ENCODE measurements around the gene GMDS. TPM values are rescaled to one million over a fixed set of nuclear protein-coding genes. Genes with fewer than 3 reads are reported as not detected.
A peak's percentile ranks its signal among the peaks of the same experiment; 100 is the strongest.

GMDS gene
- polyA plus RNA-seq, 1 of the 3 experiments (the other 2 are of a cell fraction): 12.3 TPM

GRCh38 chr6:2245877-2246863 is 765 bp upstream of the GMDS start:
- Histone ChIP-seq H3K27me3 (ENCODE audit: insufficient read depth) (no peaks in the 10 kb centered on the region), H3K4me1 (ENCODE audit: control insufficient read depth in 1 of 2, insufficient read depth in 2 of 2, low read depth in 1 of 2, low read length in 1 of 2) (peaks cover 0 to 10% of the 10 kb centered on the region in 2 experiments; a peak in 1 of 4 replicates), H3K9ac (peak overlapping the region; percentile 80), H2AFZ (ENCODE audit: low read depth) (peak overlapping the region; percentile 99), H4K20me1 (ENCODE audit: insufficient read depth) (no peaks in the 10 kb centered on the region), H3K27ac (ENCODE audit: low read depth in 2 of 2, low read length in 1 of 2) (peak overlapping the region; percentile 60 to 71; a peak in 3 of 4 replicates), H3K9me3 (no peaks in the 10 kb centered on the region), H3K79me2 (ENCODE audit: insufficient read depth) (no peaks in the 10 kb centered on the region), H3K9me2 (no peaks in the 10 kb centered on the region), H3K4me2 (peak overlapping the region; percentile 89), H3F3A (replicated peaks; ENCODE audit: insufficient read depth) (no peaks in the 10 kb centered on the region), H3K4me3 (ENCODE audit: low read depth in 2 of 2, low read length in 1 of 2) (peak overlapping the region; percentile 82 to 98), H3K36me3 (replicated peaks in 1 of 2; ENCODE audit: control insufficient read depth in 1 of 2, insufficient read depth in 2 of 2, low read length in 1 of 2) (no peaks in the 10 kb centered on the region)
- ChIA-PET CTCF (interaction anchor here (0.8 to 1.5 kb wide), 3 partner anchors 11 to 650 kb away, joined by 3 to 6 read pairs (median 4); no protein-coding TSS in a partner anchor), POLR2A (interaction anchor here (0.7 kb wide), 1 partner anchor 10 kb away, joined by 3 read pairs; no protein-coding TSS in a partner anchor)
- TF ChIP-seq FOSL2 (IDR thresholded peaks at IDR 0.05; ENCODE audit: borderline replicate concordance, low read depth) (peak; percentile 41; the same call in 1 of the 2 replicates), RXRA (IDR thresholded peaks at IDR 0.05; ENCODE audit: borderline replicate concordance, low read depth) (no peak), NFIC (IDR thresholded peaks at IDR 0.05; ENCODE audit: borderline replicate concordance) (peak; percentile 72), USF1 (IDR thresholded peaks at IDR 0.05; ENCODE audit: borderline replicate concordance, low read depth) (no peak), MAX (IDR thresholded peaks at IDR 0.05; ENCODE audit: low read depth) (0 out of 2 replicates have a peak, but pooled peaks have one; percentile 19), TCF12 (IDR thresholded peaks at IDR 0.05) (peak; percentile 56; the same call in 1 of the 2 replicates)
- 45% methylated on average over 15 of the region's 31 CpGs for whole genome bisulfite sequencing (ENCODE audit: low lambda C conversion rate)
- peak; percentile 32 for DNase-seq

GRCh38 chr6:2244261-2245102 is 923 bp downstream of the GMDS start:
- Histone ChIP-seq H3K27ac (ENCODE audit: low read depth in 2 of 2, low read length in 1 of 2) (no peak overlapping the region), H3F3A (replicated peaks; ENCODE audit: insufficient read depth) (no peaks in the 10 kb centered on the region), H3K9me3 (no peaks in the 10 kb centered on the region), H2AFZ (ENCODE audit: low read depth) (peak overlapping the region; percentile 81; the same call in 1 of the 2 replicates), H4K20me1 (ENCODE audit: insufficient read depth) (no peaks in the 10 kb centered on the region), H3K36me3 (replicated peaks in 1 of 2; ENCODE audit: control insufficient read depth in 1 of 2, insufficient read depth in 2 of 2, low read length in 1 of 2) (no peaks in the 10 kb centered on the region), H3K9ac (peak overlapping the region; percentile 60), H3K4me3 (ENCODE audit: low read depth in 2 of 2, low read length in 1 of 2) (peak overlapping the region; percentile 82 to 98), H3K9me2 (no peaks in the 10 kb centered on the region), H3K79me2 (ENCODE audit: insufficient read depth) (no peaks in the 10 kb centered on the region), H3K4me1 (ENCODE audit: control insufficient read depth in 1 of 2, insufficient read depth in 2 of 2, low read depth in 1 of 2, low read length in 1 of 2) (peaks cover 0 to 10% of the 10 kb centered on the region in 2 experiments; a peak in 1 of 4 replicates), H3K4me2 (peak overlapping the region; percentile 92), H3K27me3 (ENCODE audit: insufficient read depth) (no peaks in the 10 kb centered on the region)
- ChIA-PET POLR2A (no interaction called here), CTCF (interaction anchor here (0.9 kb wide), 1 partner anchor 638 kb away, joined by 3 read pairs; no protein-coding TSS in a partner anchor)
- DNase-seq: no peak
- no peak for TF ChIP-seq PBX3 (IDR thresholded peaks at IDR 0.05)
- TF ChIP-seq FOXJ3 (CRISPR knock-in tag; IDR thresholded peaks at IDR 0.05): no peak
- TF ChIP-seq TCF12 (IDR thresholded peaks at IDR 0.05): no peak
- TF ChIP-seq TAF1 (IDR thresholded peaks at IDR 0.05; ENCODE audit: borderline replicate concordance, low read depth, low read length): no peak
- no peak for TF ChIP-seq MXI1 (IDR thresholded peaks at IDR 0.05; ENCODE audit: low read depth, low read length)
- TF ChIP-seq EZH2phosphoT487 (IDR thresholded peaks at IDR 0.05; ENCODE audit: borderline replicate concordance, low read depth): no peak
- no peak for TF ChIP-seq MEF2A (IDR thresholded peaks at IDR 0.05; ENCODE audit: borderline replicate concordance, low read depth)
- WGBS (ENCODE audit: low lambda C conversion rate): 40% methylated on average over 26 of the region's 32 CpGs

Measured in SK-N-SH (cell line).